ENCODE measurements around the gene TECPR2. TPM values are rescaled to one million over a fixed set of nuclear protein-coding genes. Genes with fewer than 3 reads are reported as not detected.

Gene TECPR2
- total and polyA plus RNA-seq, 2 of the 13 experiments (the other 11 are each of a cell fraction or from before 2014, with no cell fraction given): 3.5 to 5.7 TPM

- Histone ChIP-seq H3K36me3 (replicated peaks in 1 of 2; ENCODE audit: control insufficient read depth in 1 of 2, insufficient read depth in 2 of 2, low read length in 2 of 2) (no peaks in the 10 kb centered on the region; a peak in 2 of 5 replicates), H3K9me3 (ENCODE audit: low read length) (peaks cover 17% of the 10 kb centered on the region), H3K27me3 (ENCODE audit: control insufficient read depth in 1 of 2, insufficient read depth in 2 of 2, low read length in 2 of 2) (no peaks in the 10 kb centered on the region), H2AFZ (ENCODE audit: low read length) (no peak overlapping the region), H3K4me3 (replicated peaks in 1 of 3; ENCODE audit: insufficient read depth in 1 of 3, low read depth in 2 of 3, low read length in 3 of 3) (no peak overlapping the region), H3K4me2 (ENCODE audit: low read depth, low read length) (no peak overlapping the region), H3K79me2 (ENCODE audit: insufficient read depth, low read length) (no peaks in the 10 kb centered on the region), H3K4me1 (ENCODE audit: insufficient read depth, low read length) (no peaks in the 10 kb centered on the region), H3K9ac (ENCODE audit: insufficient read depth, low read depth, low read length) (no peak overlapping the region), H4K20me1 (ENCODE audit: insufficient read depth, low read length) (no peaks in the 10 kb centered on the region), H3K27ac (ENCODE audit: extremely low read length, insufficient read depth, low read length) (no peak overlapping the region)
- no TSS peak for BruUV-seq (replicated peaks)
- FAIRE-seq: no peak
- no peak for DNase-seq (ENCODE audit: low spot score)
- no peak for TF ChIP-seq ZFP91 (CRISPR knock-in tag; IDR thresholded peaks at IDR 0.05; ENCODE audit: borderline replicate concordance)
- no peak for TF ChIP-seq CBX5 (CRISPR knock-in tag; IDR thresholded peaks at IDR 0.05; ENCODE audit: borderline replicate concordance)
- no peak for TF ChIP-seq ZBTB34 (CRISPR knock-in tag; IDR thresholded peaks at IDR 0.05)
- TF ChIP-seq SRSF1 (optimal IDR thresholded peaks at IDR 0.05; ENCODE audit: low read depth, low read length): no peak
- TF ChIP-seq SCMH1 (CRISPR knock-in tag; IDR thresholded peaks at IDR 0.05; ENCODE audit: borderline replicate concordance): no peak
- ChIA-PET CTCF (ENCODE audit: low intra/inter-chr PET ratio, low total read pairs) (no interaction called here), POLR2A (no interaction called here)
- ATAC-seq: no peak
- in situ Hi-C loops (cut with HindIII; ENCODE audit: extremely low pct_ligation_motif_present, low pct_unique_long_range_greater_than_20kb) (no loop called here), intact Hi-C loops (cut with micrococcal nuclease; ENCODE audit: unreplicated experiment) (no loop called here)
Observed at GRCh38 chr14:102403028-102403427, 40.3 kb downstream of the TECPR2 start.

- no peaks in the 10 kb centered on the region for H3K4me1 ChIP-seq (ENCODE audit: insufficient read depth, low read length)
- H3K79me2 ChIP-seq (ENCODE audit: insufficient read depth, low read length): no peaks in the 10 kb centered on the region
- ATAC-seq: no peak
- no peak overlapping the region for H3K4me3 ChIP-seq (replicated peaks in 1 of 3; ENCODE audit: insufficient read depth in 1 of 3, low read depth in 2 of 3, low read length in 3 of 3)
- peaks cover 2 to 6% of the 10 kb centered on the region in 2 experiments; a peak in 2 of 5 replicates for H3K36me3 ChIP-seq (replicated peaks in 1 of 2; ENCODE audit: control insufficient read depth in 1 of 2, insufficient read depth in 2 of 2, low read length in 2 of 2)
- no peak overlapping the region for H3K27ac ChIP-seq (ENCODE audit: extremely low read length, insufficient read depth, low read length)
- BruUV-seq (replicated peaks): no TSS peak
- intact Hi-C loops (cut with micrococcal nuclease; ENCODE audit: unreplicated experiment): no loop called here
- no peaks in the 10 kb centered on the region for H4K20me1 ChIP-seq (ENCODE audit: insufficient read depth, low read length)
- no peaks in the 10 kb centered on the region for H3K27me3 ChIP-seq (ENCODE audit: control insufficient read depth in 1 of 2, insufficient read depth in 2 of 2, low read length in 2 of 2)
- H2AFZ ChIP-seq (ENCODE audit: low read length): no peak overlapping the region
- WGBS (ENCODE audit: low lambda C conversion rate): 95% methylated on average over 7 of the region's 7 CpGs
- no peak for FAIRE-seq
- in situ Hi-C loops (cut with HindIII; ENCODE audit: extremely low pct_ligation_motif_present, low pct_unique_long_range_greater_than_20kb): no loop called here
- TF ChIP-seq SIX1 (CRISPR knock-in tag; IDR thresholded peaks at IDR 0.05; ENCODE audit: borderline replicate concordance): no peak
- DNase-seq (ENCODE audit: low spot score): no peak
- CTCF ChIA-PET (ENCODE audit: low intra/inter-chr PET ratio, low total read pairs): no interaction called here
- no peak overlapping the region for H3K9ac ChIP-seq (ENCODE audit: insufficient read depth, low read depth, low read length)
- H3K4me2 ChIP-seq (ENCODE audit: low read depth, low read length): no peak overlapping the region
- POLR2A ChIA-PET: no interaction called here
- H3K9me3 ChIP-seq (ENCODE audit: low read length): peaks cover 13% of the 10 kb centered on the region
Observed at GRCh38 chr14:102407258-102407657, 44.5 kb downstream of the TECPR2 start.
